HuH-7.5 (cell line): Measurements from ENCODE around the gene SLC13A4.
"Not testable (repeated sequence)": the region's sequence is repeated elsewhere in the genome, so short reads cannot be mapped to it uniquely, and the experiment has no call there.

ENCODE experiments used
- DNase-seq: peaks from one replicate; pipeline ENCODE4 v3.0.0; 2011; ENCODE audit warnings: low spot score

Gene SLC13A4

GRCh38 chr7:135753616-135754413 lies 25.8 kb upstream of the SLC13A4 start:
- no peak for DNase-seq

GRCh38 chr7:135748770-135749169 lies 20.8 kb upstream of the SLC13A4 start, which contains the start of gene FAM180A:
FAM180A (minus strand) TSS chr7:135748813; CDS start chr7:135748580, 233 bp downstream.
- no peak for DNase-seq

GRCh38 chr7:135747366-135747765 lies 19.4 kb upstream of the SLC13A4 start:
- DNase-seq = no peak

DNA sequence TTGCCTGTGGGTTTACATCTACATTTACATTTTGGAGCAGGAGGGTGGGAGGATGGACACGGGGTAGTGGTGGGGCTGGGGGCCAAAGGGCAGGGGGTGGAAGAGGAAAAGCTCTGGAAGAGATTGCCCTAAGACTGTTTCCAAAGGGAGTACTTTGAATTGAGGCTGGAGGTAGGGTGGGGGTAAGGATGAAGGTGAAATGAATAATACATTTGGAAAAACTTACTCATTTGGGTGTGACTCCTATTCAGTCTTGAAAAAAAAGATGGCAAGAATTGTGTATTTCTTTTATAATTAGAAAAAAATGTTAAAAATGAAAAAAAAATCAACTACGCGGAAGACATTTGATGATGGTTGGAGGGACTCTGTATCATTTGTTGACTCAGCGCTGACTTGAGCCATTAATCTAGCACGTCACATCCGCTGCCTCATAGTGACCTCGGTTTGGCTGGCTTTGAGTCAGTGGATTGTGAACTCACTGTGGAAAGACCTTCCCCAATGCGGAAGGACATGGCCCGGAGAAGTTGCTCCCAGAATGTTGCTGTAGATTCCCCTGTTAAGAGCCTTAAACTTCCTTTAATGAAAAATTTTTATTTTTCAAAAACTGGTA lies 17.8 kb upstream of the SLC13A4 start:
- no peak for DNase-seq

GRCh38 chr7:135744938-135745702 lies 17.1 kb upstream of the SLC13A4 start:
- DNase-seq = no peak

- DNase-seq = no peak
Observed at GRCh38 chr7:135743907-135744731, 16.1 kb upstream of the SLC13A4 start.

DNA sequence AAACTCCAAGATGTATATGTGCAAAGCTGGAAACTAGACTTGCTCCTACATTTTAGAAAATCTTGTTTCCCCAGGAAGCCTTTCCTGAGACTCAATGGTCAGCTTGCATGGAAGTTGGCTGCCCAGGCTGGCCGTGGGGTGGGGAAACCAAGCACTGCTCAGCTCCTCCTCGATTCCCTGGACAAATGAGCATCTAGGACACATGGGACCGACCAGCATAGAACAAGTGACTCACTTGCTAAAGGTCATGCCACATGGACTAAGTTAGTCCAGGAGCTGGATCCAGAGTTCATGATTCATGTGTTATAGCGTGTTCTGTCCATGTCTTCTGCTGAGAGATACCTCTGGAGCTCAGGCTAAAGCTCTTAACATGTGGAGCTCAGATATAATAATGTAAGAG lies 14.4 kb upstream of the SLC13A4 start:
- no peak for DNase-seq

DNA sequence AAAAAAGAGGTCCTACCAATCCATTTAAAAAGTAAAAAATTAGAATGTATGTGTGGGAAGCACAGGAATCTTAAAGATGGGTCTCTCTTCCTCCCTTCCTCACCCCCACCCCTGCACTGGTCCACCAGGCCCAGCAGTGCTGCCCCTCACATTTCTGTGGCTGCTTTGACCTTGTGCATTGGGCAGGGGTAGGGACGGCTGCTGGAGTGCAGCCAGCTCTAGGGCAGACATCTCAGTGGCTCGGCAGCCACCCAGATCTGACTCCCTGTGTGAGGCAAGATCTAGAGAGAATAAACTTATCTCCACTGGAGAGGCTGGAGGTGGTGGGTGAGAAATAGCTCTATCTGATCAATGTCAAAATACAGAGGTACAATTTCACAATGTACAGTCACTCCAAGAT lies 13.9 kb upstream of the SLC13A4 start:
- no peak for DNase-seq

GRCh38 chr7:135740889-135741288 lies 12.9 kb upstream of the SLC13A4 start:
- DNase-seq = no peak

- DNase-seq = not testable (repeated sequence)
Observed at GRCh38 chr7:135737306-135737647, 9.3 kb upstream of the SLC13A4 start.

- no peak for DNase-seq
Observed at GRCh38 chr7:135736586-135737305, 8.8 kb upstream of the SLC13A4 start.

- no peak for DNase-seq
Observed at GRCh38 chr7:135734343-135734689, 6.3 kb upstream of the SLC13A4 start.

DNA sequence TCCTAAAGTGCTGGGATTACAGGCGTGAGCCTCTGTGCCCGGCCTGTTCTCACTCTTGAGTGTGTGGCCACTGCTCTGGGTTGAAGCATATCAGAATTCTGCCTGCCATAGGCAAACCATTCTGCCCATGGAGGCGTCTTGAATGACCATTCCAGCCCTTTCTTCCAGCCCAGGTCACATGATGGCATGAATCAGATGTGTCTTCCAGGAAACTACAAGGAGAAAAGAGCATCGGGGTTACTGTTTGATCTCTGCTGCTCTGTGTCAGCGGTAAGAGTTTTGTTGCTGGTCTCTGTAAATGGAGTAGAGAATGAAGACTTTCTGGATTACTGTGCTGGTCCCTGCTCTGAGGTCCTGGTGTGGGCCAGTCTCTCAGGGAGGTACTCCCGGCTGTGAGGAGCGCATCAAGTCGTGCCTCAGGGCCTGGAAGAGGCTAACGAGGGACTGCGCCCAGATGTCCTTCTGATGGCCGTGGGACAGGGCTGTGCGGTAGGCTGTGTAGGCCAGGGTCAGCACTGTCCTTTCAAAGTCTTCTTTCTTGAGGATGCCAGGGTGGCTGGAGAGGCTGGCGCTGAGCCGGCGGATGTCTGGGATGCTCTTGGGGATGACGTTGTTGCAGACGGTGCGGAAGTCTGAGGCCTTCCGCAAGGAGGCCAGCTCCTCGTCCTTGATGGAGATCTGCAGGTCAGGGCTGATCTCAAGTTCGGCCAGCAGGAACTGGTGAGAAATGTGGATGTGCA lies 5.8 kb upstream of the SLC13A4 start:
- no peak for DNase-seq

GRCh38 chr7:135731131-135731530 lies 3.1 kb upstream of the SLC13A4 start:
- DNase-seq = no peak

DNA sequence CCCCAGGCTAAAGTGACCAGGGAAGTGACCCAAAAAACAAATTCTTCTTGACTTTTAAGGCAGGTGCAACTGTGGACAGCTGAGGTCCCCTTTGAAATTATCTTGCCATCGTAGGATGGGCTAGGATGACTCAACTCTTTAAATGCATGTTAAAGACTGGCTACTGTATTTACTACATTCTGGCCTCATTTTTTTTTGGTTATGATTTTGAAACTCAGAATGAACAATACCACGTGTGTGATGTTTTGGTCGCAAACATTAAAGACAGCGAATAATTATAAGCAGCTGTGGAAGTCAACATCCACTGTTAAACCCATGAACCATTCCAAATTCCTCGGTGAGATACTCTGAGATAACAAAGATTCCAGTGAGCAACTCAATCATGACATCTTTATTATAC lies 1.2 kb upstream of the SLC13A4 start:
- no peak for DNase-seq

- no peak for DNase-seq
Observed at GRCh38 chr7:135726911-135727673, 894 bp downstream of the SLC13A4 start.

DNA sequence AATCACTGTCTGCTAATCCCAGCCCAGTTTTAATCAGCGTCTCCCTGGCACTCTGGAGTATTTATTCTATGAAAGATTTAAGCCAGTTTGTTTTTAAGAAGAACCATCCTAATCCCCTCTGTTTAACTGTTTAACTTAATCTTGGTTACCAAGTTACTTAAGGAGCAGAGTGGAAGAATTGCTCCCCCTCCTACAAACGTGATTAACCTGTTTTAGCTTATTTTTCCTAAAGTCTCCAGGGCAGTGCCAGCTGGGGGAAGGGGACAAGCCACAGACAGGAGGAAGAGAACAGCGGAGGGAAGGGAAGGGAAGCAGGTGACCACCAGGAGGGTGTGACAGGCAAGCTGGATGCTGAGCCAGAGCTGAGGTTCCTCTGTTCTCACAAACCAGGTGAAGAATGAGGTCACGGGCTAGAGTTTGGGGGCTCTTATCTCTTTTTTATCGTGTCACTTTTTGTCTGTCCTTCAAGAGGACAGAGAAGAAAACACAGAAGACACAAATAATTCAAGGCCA lies 1.7 kb downstream of the SLC13A4 start:
- DNase-seq = no peak

- DNase-seq = no peak
Observed at GRCh38 chr7:135723411-135723810, 4.6 kb downstream of the SLC13A4 start.

GRCh38 chr7:135721198-135721820 lies 6.7 kb downstream of the SLC13A4 start:
- no peak for DNase-seq
